Upper lobe of right lung (tissue), 1 donor: ENCODE data around the gene NCLN. TPM values are rescaled to one million over a fixed set of nuclear protein-coding genes. Genes with fewer than 3 reads are reported as not detected.

Experiments used
- ATAC-seq: fragments of 200-7000 bp; cut with Tn5 transposase; one replicate; pipeline ENCODE4 v1.9.1; 2020; ENCODE audit warnings: mild to moderate bottlenecking, moderate library complexity
- DNase-seq: peaks from one replicate; pipeline ENCODE4 v3.0.0-alpha.2; 2020
- H3K27ac ChIP-seq: fragments of 200-600 bp; one replicate; pipeline ENCODE4 v1.8.0; 2022
- H3K27me3 ChIP-seq: fragments of 200-600 bp; one replicate; pipeline ENCODE4 v1.8.0; 2022; ENCODE audit warnings: mild to moderate bottlenecking
- H3K36me3 ChIP-seq: fragments of 200-600 bp; one replicate; pipeline ENCODE4 v1.8.0; 2022
- H3K4me1 ChIP-seq: fragments of 200-600 bp; one replicate; pipeline ENCODE4 v1.8.0; 2022
- H3K4me3 ChIP-seq: fragments of 200-600 bp; one replicate; pipeline ENCODE4 v1.8.0; 2022; ENCODE audit warnings: mild to moderate bottlenecking
- H3K9me3 ChIP-seq: fragments of 200-600 bp; one replicate; pipeline ENCODE4 v1.8.0; 2022
- intact Hi-C: fragments of 100-400 bp; cut with DNase I; formaldehyde crosslinking; loops from one replicate; pipeline ENCODE4 v1.11.0; 2022
- total RNA-seq: library from RNA; stranded (reverse); fragmentation: NEBNext Ultra II Directional; extraction: Animal tissue kit (Norgen Biotek cat#: 25700); gene quantifications from one replicate; pipeline ENCODE4 v1.2.1, GENCODE V29; 2021
- TF ChIP-seq, protein P1 (sequence below): fragments of 200-600 bp; IDR thresholded peaks from one replicate; pipeline ENCODE4 v1.8.0; 2022; ENCODE audit warnings: antibody characterized with exemption
- donor health status: DM: no; HTN: yes; CAD: no; lungs with severe emphysema.

NCLN gene
- total RNA-seq, 1 donor from 2014 or later = 71.4 TPM

DNA sequence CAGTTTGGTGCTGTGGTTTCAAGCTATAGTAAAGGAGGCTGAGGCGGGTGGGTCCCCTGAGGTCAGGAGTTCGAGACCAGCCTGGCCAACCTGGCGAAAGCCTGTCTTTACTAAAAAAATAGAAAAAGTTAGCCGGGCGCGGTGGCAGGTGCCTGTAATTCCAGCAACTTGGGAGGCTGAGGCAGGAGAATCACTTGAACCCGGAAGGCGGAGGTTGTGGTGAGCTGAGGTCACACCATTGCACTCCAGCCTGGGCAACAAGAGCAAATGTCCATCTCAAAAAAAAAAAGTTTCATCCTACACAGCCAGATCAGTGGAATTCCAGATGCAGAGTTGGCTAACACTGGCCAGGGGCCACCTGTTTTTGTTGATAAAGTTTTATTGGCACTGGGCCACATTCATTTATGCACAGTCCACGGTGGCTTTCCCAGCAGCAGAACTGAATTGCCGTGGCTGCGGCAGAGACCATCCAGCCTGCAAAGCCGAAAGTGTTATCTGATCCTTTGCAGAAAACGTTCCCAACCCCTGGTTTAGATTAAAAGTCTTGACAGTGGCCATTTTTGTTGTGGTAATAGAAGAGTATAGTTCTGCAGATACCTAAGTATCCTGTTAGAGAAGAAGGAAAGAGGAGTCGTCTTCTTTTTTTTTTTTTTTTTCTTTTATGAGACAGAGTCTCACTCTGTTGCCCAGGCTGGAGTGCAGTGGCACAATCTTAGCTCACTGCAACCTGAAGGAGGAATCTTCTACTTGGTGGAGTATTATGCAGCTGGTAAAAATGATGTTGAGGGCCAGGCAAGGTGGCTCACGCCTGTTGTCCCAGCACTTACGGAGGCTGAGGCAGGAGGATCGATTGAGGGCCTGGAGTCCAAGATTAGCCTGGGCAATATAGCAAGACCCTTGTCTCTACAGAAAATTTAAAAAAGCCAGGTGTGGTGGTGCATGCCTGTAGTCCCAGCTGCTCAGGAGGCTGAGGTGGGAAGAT lies 8.7 kb downstream of the NCLN start:
- Histone ChIP-seq H3K27ac (no peak overlapping the region), H3K27me3 (no peaks in the 10 kb centered on the region), H3K9me3 (no peaks in the 10 kb centered on the region), H3K4me3 (no peak overlapping the region), H3K4me1 (no peaks in the 10 kb centered on the region), H3K36me3 (peaks cover 10% of the 10 kb centered on the region)
- intact Hi-C loops = no loop called here
- ATAC-seq (no peak), DNase-seq (no peak)
- TF ChIP-seq, protein P1, sequence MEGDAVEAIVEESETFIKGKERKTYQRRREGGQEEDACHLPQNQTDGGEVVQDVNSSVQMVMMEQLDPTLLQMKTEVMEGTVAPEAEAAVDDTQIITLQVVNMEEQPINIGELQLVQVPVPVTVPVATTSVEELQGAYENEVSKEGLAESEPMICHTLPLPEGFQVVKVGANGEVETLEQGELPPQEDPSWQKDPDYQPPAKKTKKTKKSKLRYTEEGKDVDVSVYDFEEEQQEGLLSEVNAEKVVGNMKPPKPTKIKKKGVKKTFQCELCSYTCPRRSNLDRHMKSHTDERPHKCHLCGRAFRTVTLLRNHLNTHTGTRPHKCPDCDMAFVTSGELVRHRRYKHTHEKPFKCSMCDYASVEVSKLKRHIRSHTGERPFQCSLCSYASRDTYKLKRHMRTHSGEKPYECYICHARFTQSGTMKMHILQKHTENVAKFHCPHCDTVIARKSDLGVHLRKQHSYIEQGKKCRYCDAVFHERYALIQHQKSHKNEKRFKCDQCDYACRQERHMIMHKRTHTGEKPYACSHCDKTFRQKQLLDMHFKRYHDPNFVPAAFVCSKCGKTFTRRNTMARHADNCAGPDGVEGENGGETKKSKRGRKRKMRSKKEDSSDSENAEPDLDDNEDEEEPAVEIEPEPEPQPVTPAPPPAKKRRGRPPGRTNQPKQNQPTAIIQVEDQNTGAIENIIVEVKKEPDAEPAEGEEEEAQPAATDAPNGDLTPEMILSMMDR = no peak

DNA sequence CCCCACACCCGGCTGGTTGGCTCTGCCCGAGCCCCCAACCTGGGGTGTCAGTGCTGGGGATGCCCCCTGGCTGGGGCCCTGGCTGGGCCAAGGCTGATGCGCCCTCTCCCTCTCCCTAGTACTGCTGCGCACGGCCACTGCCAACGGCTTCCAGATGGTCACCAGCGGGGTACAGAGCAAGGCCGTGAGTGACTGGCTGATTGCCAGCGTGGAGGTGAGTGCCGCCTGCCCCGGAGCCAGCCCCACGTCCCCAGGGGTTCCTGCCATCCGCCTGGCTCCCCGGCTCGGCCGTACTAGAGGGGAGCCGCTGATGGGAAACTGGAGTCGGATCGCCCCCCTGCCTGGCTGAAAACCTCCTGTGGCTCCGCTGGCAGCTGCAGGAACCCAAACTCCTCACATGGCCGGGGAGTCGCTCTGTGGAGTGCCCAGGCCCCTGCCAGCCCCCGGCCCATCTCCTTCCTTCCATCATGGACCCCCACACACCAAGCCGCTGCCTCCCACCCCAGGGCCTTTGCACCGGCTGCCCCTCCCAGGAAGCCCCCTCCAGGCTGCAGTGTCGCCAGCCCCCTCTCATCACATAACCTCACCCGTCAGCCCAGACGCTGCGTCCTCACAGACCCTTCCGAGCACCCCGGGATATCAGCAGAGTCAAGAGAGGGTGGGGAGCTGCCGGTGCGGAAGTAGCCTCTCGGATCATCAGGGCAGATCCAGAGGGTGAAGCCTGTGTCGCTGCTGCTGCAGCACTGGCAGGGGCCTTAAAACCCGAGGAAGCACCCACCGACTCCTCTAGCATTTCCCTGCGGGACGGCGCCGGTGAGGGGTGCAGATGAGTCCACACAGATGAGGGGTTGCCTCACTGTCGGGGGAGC lies 10.6 kb downstream of the NCLN start:
- TF ChIP-seq, protein P1 = no peak
- no peaks in the 10 kb centered on the region for H3K27me3 ChIP-seq
- H3K9me3 ChIP-seq = no peaks in the 10 kb centered on the region
- intact Hi-C loops = no loop called here
- no peaks in the 10 kb centered on the region for H3K4me1 ChIP-seq
- H3K27ac ChIP-seq = no peak overlapping the region
- H3K4me3 ChIP-seq = no peak overlapping the region
- ATAC-seq (no peak), DNase-seq (no peak)
- H3K36me3 ChIP-seq = peaks cover 10% of the 10 kb centered on the region

DNA sequence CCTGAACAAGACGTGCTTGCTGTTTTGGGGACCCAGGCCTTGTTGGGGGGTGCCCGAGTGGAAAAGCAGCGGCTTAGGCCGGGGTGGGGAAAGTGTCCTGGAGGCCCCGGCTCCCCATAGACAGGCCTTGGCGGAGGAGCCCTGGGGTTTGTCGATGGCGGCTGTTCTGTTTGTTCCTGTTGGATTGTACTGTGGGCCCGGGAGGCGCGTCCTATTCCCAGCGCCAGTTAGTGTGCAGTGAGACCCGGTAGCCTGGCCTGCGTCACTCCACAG lies 11.1 kb downstream of the NCLN start:
- intact Hi-C loops = no loop called here

DNA sequence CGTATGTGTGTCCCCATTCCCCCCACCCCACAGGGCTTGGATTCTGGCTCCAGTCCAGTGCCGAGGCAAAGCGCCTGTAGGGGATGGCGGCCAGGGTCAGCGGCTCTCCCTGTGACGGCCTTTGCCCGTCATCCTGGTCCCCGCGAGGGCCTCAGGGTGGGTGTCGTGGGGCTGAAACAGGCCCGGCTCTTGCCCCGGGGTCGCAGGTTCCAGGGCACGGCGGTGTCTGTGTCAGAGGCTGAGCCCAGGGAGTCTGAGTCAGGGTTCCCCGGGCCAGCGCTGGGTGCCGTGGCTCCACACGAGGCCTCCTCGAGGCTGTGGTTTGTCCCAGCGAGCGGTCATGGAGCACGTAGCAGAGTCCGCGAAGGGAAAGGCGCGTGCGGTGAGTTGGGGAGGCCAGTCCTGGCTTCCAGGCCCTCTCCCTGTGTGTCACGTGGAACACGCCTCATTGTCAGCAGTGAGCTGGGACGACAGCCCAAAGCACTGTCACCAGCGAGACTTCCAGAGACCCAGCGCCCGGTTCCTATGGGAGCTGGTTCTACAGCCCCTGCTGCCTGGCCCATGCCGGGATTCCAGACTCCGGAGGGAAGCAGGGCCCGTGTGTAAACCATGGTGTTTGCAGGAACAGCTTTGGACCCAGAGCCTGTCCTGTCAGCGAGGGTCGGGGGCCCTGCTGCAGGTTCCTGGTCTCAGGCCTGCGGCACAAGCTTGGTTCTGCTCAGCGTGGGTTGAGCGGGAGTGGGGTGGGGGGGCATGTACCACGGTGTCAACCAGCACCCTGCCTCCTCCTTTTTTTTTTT lies 13.4 kb downstream of the NCLN start:
- no peak for DNase-seq
- no peaks in the 10 kb centered on the region for H3K9me3 ChIP-seq
- TF ChIP-seq, protein P1 = no peak
- no peak overlapping the region for H3K27ac ChIP-seq
- no peak overlapping the region for H3K4me3 ChIP-seq
- intact Hi-C loops = no loop called here
- H3K36me3 ChIP-seq = peaks cover 15% of the 10 kb centered on the region
- H3K27me3 ChIP-seq = no peaks in the 10 kb centered on the region
- H3K4me1 ChIP-seq = no peaks in the 10 kb centered on the region
- no peak for ATAC-seq

More for the DNA sequence above, 11.1 kb downstream of the NCLN start:
- H3K27ac ChIP-seq = no peak overlapping the region
- no peaks in the 10 kb centered on the region for H3K4me1 ChIP-seq
- H3K4me3 ChIP-seq = no peak overlapping the region
- H3K36me3 ChIP-seq = peaks cover 10% of the 10 kb centered on the region
- H3K27me3 ChIP-seq = no peaks in the 10 kb centered on the region
- DNase-seq (no peak), ATAC-seq (no peak)
- TF ChIP-seq, protein P1 = no peak
- no peaks in the 10 kb centered on the region for H3K9me3 ChIP-seq

DNA sequence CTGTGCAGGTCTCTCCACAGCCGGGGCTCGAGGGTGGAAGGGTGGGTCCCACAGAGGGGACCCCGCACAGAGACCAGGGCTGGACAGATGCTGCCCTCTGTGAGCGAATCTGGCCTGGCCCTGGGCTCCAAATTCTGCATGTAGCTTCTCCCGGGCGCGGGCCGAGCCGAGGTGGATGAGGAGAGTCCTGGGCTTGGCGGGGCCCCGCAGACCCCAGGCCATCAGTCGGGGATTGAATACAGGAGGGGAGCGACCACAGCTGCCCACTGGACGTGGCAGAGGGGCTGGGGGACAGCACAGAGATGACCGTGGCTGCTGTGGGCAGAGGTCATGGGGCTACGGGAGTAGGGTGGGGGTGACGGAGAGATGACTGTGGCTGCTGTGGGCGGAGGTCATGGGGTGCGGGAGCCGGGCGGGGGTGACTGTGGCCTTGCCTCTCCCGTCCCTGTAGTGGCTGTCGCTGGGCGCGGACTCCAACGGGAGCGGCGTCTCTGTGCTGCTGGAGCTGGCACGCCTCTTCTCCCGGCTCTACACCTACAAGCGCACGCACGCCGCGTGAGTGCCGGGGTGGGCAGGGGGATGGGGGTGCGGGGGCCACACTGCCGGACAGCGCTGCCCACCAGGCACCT lies 15.5 kb downstream of the NCLN start:
- H3K36me3 ChIP-seq = peaks cover 28% of the 10 kb centered on the region

More for the DNA sequence above, 15.5 kb downstream of the NCLN start:
- Histone ChIP-seq H3K4me1 (no peaks in the 10 kb centered on the region), H3K9me3 (no peaks in the 10 kb centered on the region), H3K27me3 (no peaks in the 10 kb centered on the region), H3K4me3 (no peak overlapping the region), H3K27ac (no peak overlapping the region)
- DNase-seq (no peak), ATAC-seq (peak; percentile 4)
- intact Hi-C loops = no loop called here
- TF ChIP-seq, protein P1 = no peak
